ENCODE results near the gene L3MBTL4.

Gene L3MBTL4

GRCh38 chr18:5987249-5987648, 427.5 kb downstream of the L3MBTL4 start:
- H3K9ac ChIP-seq (ENCODE audit: low read length in 5 of 5), result no peak overlapping the region
- H3K36me3 ChIP-seq (ENCODE audit: control insufficient read depth in 5 of 5, insufficient read depth in 5 of 5, low read length in 5 of 5), result no peaks in the 10 kb centered on the region
- H3K27me3 ChIP-seq (ENCODE audit: control insufficient read depth in 5 of 5, insufficient read depth in 4 of 5, low read length in 5 of 5), result no peaks in the 10 kb centered on the region
- no peaks in the 10 kb centered on the region for H3K4me1 ChIP-seq (ENCODE audit: control insufficient read depth in 5 of 5, insufficient read depth in 5 of 5, low read length in 5 of 5)
- no peak overlapping the region for H3K4me3 ChIP-seq (ENCODE audit: low read depth in 1 of 5, low read length in 5 of 5)
- H3K27ac ChIP-seq (ENCODE audit: low read depth, low read length), result no peak overlapping the region
- H3K9me3 ChIP-seq (ENCODE audit: control insufficient read depth in 5 of 5, low read length in 5 of 5), result no peaks in the 10 kb centered on the region

DNA sequence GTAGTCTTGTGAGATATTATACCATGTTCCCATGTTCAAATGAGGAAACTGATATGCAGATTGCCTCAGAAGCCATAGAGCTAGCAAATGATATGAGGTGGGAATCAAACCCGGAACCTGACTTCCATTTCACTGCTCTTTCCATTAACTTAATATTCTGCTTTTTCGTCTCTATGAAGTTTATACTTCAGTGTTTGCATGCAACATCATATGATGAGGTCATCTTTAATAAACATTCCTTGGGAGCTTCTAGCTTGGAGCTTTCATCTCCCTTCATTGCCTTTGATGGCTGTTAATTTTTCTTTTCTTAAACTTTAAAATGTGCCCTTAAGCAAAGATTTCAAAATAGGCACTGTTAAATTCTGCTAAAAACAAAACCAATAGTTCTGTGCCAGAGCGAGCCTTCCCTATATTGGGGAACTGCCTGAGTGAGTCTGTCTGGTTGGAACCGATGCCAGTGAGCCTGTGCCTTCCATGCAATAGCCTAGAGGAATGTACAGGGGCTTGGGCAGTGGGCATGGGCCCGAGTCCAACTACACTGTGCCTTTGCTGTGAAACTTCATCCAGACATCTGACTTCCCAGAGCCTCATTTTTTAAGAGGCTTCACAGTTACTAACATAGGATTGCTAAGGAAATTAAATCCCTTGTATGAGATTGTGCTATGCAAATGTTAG, 428.3 kb downstream of the L3MBTL4 start:
- Histone ChIP-seq H3K4me1 (ENCODE audit: control insufficient read depth in 5 of 5, insufficient read depth in 5 of 5, low read length in 5 of 5) (no peaks in the 10 kb centered on the region), H3K4me3 (ENCODE audit: low read depth in 1 of 5, low read length in 5 of 5) (no peak overlapping the region), H3K36me3 (ENCODE audit: control insufficient read depth in 5 of 5, insufficient read depth in 5 of 5, low read length in 5 of 5) (no peaks in the 10 kb centered on the region), H3K27me3 (ENCODE audit: control insufficient read depth in 5 of 5, insufficient read depth in 4 of 5, low read length in 5 of 5) (no peaks in the 10 kb centered on the region), H3K9ac (ENCODE audit: low read length in 5 of 5) (no peak overlapping the region), H3K9me3 (ENCODE audit: control insufficient read depth in 5 of 5, low read length in 5 of 5) (no peaks in the 10 kb centered on the region), H3K27ac (ENCODE audit: low read depth, low read length) (no peak overlapping the region)

DNA sequence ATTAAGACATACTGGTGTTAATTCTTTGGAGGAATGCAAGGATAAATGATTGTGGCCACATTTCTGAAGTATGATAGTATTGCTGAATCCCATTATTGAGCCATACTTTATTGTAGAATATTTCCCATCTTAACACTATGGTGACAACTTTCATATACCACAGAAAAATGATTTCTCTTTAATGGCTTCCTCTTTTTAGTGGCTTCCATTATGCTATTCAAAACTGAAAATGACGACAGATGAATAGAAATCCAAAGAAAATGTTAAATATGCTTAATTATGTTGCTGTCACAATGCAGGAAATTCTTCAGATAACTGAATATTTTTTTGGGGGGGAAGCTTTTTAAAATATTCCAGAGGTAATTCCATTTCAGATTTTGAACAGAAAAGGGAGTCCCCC, 430.5 kb downstream of the L3MBTL4 start:
- Histone ChIP-seq H3K27ac (ENCODE audit: low read depth, low read length) (no peak overlapping the region), H3K9ac (ENCODE audit: low read length in 5 of 5) (no peak overlapping the region), H3K27me3 (ENCODE audit: control insufficient read depth in 5 of 5, insufficient read depth in 4 of 5, low read length in 5 of 5) (no peaks in the 10 kb centered on the region)

GRCh38 chr18:5983488-5983887, 431.2 kb downstream of the L3MBTL4 start:
- no peak overlapping the region for H3K27ac ChIP-seq (ENCODE audit: low read depth, low read length)
- H3K9me3 ChIP-seq (ENCODE audit: control insufficient read depth in 5 of 5, low read length in 5 of 5), result no peaks in the 10 kb centered on the region
- no peaks in the 10 kb centered on the region for H3K27me3 ChIP-seq (ENCODE audit: control insufficient read depth in 5 of 5, insufficient read depth in 4 of 5, low read length in 5 of 5)
- no peak overlapping the region for H3K4me3 ChIP-seq (ENCODE audit: low read depth in 1 of 5, low read length in 5 of 5)
- H3K4me1 ChIP-seq (ENCODE audit: control insufficient read depth in 5 of 5, insufficient read depth in 5 of 5, low read length in 5 of 5), result no peaks in the 10 kb centered on the region
- H3K9ac ChIP-seq (ENCODE audit: low read length in 5 of 5), result no peak overlapping the region
- H3K36me3 ChIP-seq (ENCODE audit: control insufficient read depth in 5 of 5, insufficient read depth in 5 of 5, low read length in 5 of 5), result no peaks in the 10 kb centered on the region

More for the DNA sequence above, 430.5 kb downstream of the L3MBTL4 start:
- no peaks in the 10 kb centered on the region for H3K9me3 ChIP-seq (ENCODE audit: control insufficient read depth in 5 of 5, low read length in 5 of 5)
- no peak overlapping the region for H3K4me3 ChIP-seq (ENCODE audit: low read depth in 1 of 5, low read length in 5 of 5)
- no peaks in the 10 kb centered on the region for H3K4me1 ChIP-seq (ENCODE audit: control insufficient read depth in 5 of 5, insufficient read depth in 5 of 5, low read length in 5 of 5)
- no peaks in the 10 kb centered on the region for H3K36me3 ChIP-seq (ENCODE audit: control insufficient read depth in 5 of 5, insufficient read depth in 5 of 5, low read length in 5 of 5)

- H3K4me1 ChIP-seq (ENCODE audit: control insufficient read depth in 5 of 5, insufficient read depth in 5 of 5, low read length in 5 of 5), result no peaks in the 10 kb centered on the region
- H3K36me3 ChIP-seq (ENCODE audit: control insufficient read depth in 5 of 5, insufficient read depth in 5 of 5, low read length in 5 of 5), result no peaks in the 10 kb centered on the region
- H3K27me3 ChIP-seq (ENCODE audit: control insufficient read depth in 5 of 5, insufficient read depth in 4 of 5, low read length in 5 of 5), result no peaks in the 10 kb centered on the region
- no peak overlapping the region for H3K4me3 ChIP-seq (ENCODE audit: low read depth in 1 of 5, low read length in 5 of 5)
- H3K27ac ChIP-seq (ENCODE audit: low read depth, low read length), result no peak overlapping the region
- H3K9me3 ChIP-seq (ENCODE audit: control insufficient read depth in 5 of 5, low read length in 5 of 5), result no peaks in the 10 kb centered on the region
- H3K9ac ChIP-seq (ENCODE audit: low read length in 5 of 5), result no peak overlapping the region
These were observed 432.4 kb downstream of the L3MBTL4 start for GRCh38 chr18:5982332-5982731.

DNA sequence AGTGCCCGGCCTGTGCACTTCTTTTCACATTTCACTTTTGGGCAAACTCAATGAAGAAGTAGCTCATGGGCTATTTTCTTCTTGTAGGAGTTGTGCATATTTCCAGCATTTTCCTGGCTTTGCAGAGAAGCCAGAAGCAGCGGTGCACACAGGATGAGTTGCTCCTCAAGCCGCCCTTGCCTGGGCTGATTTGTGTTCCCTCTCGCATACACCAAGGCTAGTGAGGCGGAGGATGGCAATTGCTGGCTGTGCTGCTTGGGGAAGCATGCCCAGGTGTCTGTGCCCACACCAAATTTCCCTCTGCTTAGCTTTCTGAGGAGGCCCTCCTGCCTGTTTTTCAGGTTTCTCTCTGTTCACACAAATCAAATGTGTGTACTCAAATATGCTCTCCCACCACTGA, 434.0 kb downstream of the L3MBTL4 start:
- Histone ChIP-seq H3K4me1 (ENCODE audit: control insufficient read depth in 5 of 5, insufficient read depth in 5 of 5, low read length in 5 of 5) (no peaks in the 10 kb centered on the region), H3K9me3 (ENCODE audit: control insufficient read depth in 5 of 5, low read length in 5 of 5) (no peaks in the 10 kb centered on the region), H3K27me3 (ENCODE audit: control insufficient read depth in 5 of 5, insufficient read depth in 4 of 5, low read length in 5 of 5) (no peaks in the 10 kb centered on the region), H3K9ac (ENCODE audit: low read length in 5 of 5) (no peak overlapping the region), H3K36me3 (ENCODE audit: control insufficient read depth in 5 of 5, insufficient read depth in 5 of 5, low read length in 5 of 5) (no peaks in the 10 kb centered on the region), H3K4me3 (ENCODE audit: low read depth in 1 of 5, low read length in 5 of 5) (no peak overlapping the region), H3K27ac (ENCODE audit: low read depth, low read length) (no peak overlapping the region)

DNA sequence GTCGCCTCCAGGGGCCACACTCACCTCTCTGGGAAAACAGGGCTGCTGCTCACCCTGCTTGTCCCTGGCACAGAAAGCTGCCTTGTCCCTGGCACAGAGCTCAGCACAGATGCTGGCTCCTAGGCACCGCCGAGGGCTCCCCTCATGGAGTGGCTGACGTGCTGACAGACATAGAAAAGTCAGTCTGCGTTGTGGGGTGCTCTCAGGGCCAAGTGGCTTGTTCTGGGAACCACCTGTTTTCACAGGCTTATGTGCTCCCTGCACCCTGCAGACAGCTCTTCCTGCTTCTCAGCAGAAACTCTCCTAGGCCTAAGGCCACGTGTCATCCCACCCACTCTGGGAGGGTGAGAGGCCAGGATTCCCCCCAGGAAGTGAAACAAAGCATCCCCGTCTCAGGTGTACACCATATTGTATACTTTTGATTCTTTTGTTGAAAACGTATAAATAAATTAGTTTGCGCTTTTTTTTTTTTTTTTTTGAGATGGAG, 434.7 kb downstream of the L3MBTL4 start:
- no peak overlapping the region for H3K4me3 ChIP-seq (ENCODE audit: low read depth in 1 of 5, low read length in 5 of 5)
- no peaks in the 10 kb centered on the region for H3K36me3 ChIP-seq (ENCODE audit: control insufficient read depth in 5 of 5, insufficient read depth in 5 of 5, low read length in 5 of 5)
- no peaks in the 10 kb centered on the region for H3K9me3 ChIP-seq (ENCODE audit: control insufficient read depth in 5 of 5, low read length in 5 of 5)
- H3K27me3 ChIP-seq (ENCODE audit: control insufficient read depth in 5 of 5, insufficient read depth in 4 of 5, low read length in 5 of 5), result no peaks in the 10 kb centered on the region
- H3K9ac ChIP-seq (ENCODE audit: low read length in 5 of 5), result peak overlapping the region in 1 of 5 donors; percentile 14
- H3K27ac ChIP-seq (ENCODE audit: low read depth, low read length), result no peak overlapping the region
- no peaks in the 10 kb centered on the region for H3K4me1 ChIP-seq (ENCODE audit: control insufficient read depth in 5 of 5, insufficient read depth in 5 of 5, low read length in 5 of 5)

- no peak overlapping the region for H3K27ac ChIP-seq (ENCODE audit: low read depth, low read length)
These were observed 435.4 kb downstream of the L3MBTL4 start for GRCh38 chr18:5979176-5979888.

GRCh38 chr18:5977022-5977421, 437.7 kb downstream of the L3MBTL4 start:
- H3K27ac ChIP-seq (ENCODE audit: low read depth, low read length), result no peak overlapping the region
- H3K36me3 ChIP-seq (ENCODE audit: control insufficient read depth in 5 of 5, insufficient read depth in 5 of 5, low read length in 5 of 5), result no peaks in the 10 kb centered on the region
- H3K4me3 ChIP-seq (ENCODE audit: low read depth in 1 of 5, low read length in 5 of 5), result no peak overlapping the region
- H3K4me1 ChIP-seq (ENCODE audit: control insufficient read depth in 5 of 5, insufficient read depth in 5 of 5, low read length in 5 of 5), result no peaks in the 10 kb centered on the region
- H3K9me3 ChIP-seq (ENCODE audit: control insufficient read depth in 5 of 5, low read length in 5 of 5), result no peaks in the 10 kb centered on the region
- no peak overlapping the region for H3K9ac ChIP-seq (ENCODE audit: low read length in 5 of 5)
- no peaks in the 10 kb centered on the region for H3K27me3 ChIP-seq (ENCODE audit: control insufficient read depth in 5 of 5, insufficient read depth in 4 of 5, low read length in 5 of 5)

More at GRCh38 chr18:5979176-5979888, 435.4 kb downstream of the L3MBTL4 start:
- Histone ChIP-seq H3K9me3 (ENCODE audit: control insufficient read depth in 5 of 5, low read length in 5 of 5) (no peaks in the 10 kb centered on the region), H3K4me1 (ENCODE audit: control insufficient read depth in 5 of 5, insufficient read depth in 5 of 5, low read length in 5 of 5) (no peaks in the 10 kb centered on the region), H3K36me3 (ENCODE audit: control insufficient read depth in 5 of 5, insufficient read depth in 5 of 5, low read length in 5 of 5) (no peaks in the 10 kb centered on the region), H3K9ac (ENCODE audit: low read length in 5 of 5) (no peak overlapping the region), H3K4me3 (ENCODE audit: low read depth in 1 of 5, low read length in 5 of 5) (no peak overlapping the region), H3K27me3 (ENCODE audit: control insufficient read depth in 5 of 5, insufficient read depth in 4 of 5, low read length in 5 of 5) (no peaks in the 10 kb centered on the region)

- Histone ChIP-seq H3K36me3 (ENCODE audit: control insufficient read depth in 5 of 5, insufficient read depth in 5 of 5, low read length in 5 of 5) (peaks cover 0 to 2% (median 0%) of the 10 kb centered on the region in 5 donors), H3K4me1 (ENCODE audit: control insufficient read depth in 5 of 5, insufficient read depth in 5 of 5, low read length in 5 of 5) (no peaks in the 10 kb centered on the region), H3K27me3 (ENCODE audit: control insufficient read depth in 5 of 5, insufficient read depth in 4 of 5, low read length in 5 of 5) (no peaks in the 10 kb centered on the region), H3K4me3 (ENCODE audit: low read depth in 1 of 5, low read length in 5 of 5) (no peak overlapping the region), H3K27ac (ENCODE audit: low read depth, low read length) (no peak overlapping the region), H3K9me3 (ENCODE audit: control insufficient read depth in 5 of 5, low read length in 5 of 5) (no peaks in the 10 kb centered on the region), H3K9ac (ENCODE audit: low read length in 5 of 5) (no peak overlapping the region)
These were observed 439.4 kb downstream of the L3MBTL4 start for GRCh38 chr18:5975111-5976002.
